GF-D8 (cell line): ENCODE data around the gene TTC7B.

Source experiments
- DNase-seq: peaks from one replicate; lab custom pipeline; 2025; lab: John Stamatoyannopoulos, UW

The TTC7B gene

DNA sequence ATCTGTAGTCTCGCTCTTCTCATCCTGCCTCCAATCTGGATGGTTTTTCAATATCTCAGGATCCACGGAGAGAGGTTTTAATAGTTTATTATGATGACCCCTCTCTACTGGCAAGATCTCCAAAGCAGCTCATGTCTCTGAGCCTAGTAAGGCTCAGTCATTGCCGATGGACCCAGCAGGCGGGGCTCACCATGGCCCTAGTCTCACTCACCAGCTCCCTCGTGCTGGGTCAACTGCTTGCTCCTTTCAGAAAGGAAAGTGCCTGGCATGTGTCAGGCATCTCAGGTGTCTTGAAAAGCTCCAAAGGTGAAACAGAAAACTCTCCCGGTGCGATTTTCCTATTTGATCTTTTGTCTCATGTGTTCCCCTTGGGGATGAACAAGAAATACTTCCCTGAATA, 240.4 kb downstream of the TTC7B start:
- DNase-seq: no peak

GRCh38 chr14:90575336-90575735, 240.9 kb downstream of the TTC7B start:
- DNase-seq: no peak

DNA sequence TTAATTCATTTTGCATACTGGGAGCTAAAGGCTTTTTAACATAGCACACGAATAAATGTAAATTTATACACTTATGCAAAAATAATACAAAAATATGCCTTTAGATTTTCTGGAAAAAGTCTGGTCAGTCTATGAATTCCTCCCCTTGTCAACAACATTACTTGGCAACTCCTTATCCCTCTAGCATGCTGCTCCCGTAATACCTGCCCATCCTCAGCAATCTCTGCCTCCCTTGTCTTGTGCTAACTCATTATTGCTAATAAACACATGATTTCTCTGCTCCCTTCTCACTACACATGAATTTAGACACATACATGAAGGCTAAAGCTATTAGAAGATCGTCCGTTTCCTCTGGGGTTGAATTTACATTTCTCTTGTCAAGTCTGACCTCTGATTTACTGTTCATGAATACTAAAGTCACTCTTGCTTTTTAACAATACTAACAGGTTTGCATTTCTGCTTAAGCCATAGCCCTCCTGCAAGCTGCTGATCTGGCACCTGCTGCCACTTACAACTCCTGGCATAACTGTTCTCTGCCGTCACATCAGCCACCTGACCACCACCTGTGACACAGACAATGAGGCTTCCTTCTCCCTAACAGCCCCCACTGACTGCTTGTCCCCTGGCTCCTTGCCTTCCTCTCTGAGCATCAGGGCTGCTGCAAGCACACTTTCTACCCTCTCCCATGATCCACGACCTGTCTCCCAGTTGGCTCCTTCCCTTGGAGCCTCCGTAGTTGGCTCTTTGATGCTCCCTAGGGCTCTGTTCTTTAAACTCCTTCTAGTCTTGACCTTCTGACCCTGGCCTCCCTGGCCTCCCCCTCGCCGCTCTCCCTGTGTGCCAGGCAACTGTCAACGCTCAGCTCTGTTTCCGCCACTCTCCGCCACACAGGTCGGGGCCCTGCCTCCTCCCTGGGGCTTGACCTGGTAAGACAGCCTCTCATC, 241.8 kb downstream of the TTC7B start:
- no peak for DNase-seq

GRCh38 chr14:90573385-90574105, 242.7 kb downstream of the TTC7B start:
- DNase-seq: no peak

GRCh38 chr14:90572441-90573150, 243.6 kb downstream of the TTC7B start:
- DNase-seq: no peak

DNA sequence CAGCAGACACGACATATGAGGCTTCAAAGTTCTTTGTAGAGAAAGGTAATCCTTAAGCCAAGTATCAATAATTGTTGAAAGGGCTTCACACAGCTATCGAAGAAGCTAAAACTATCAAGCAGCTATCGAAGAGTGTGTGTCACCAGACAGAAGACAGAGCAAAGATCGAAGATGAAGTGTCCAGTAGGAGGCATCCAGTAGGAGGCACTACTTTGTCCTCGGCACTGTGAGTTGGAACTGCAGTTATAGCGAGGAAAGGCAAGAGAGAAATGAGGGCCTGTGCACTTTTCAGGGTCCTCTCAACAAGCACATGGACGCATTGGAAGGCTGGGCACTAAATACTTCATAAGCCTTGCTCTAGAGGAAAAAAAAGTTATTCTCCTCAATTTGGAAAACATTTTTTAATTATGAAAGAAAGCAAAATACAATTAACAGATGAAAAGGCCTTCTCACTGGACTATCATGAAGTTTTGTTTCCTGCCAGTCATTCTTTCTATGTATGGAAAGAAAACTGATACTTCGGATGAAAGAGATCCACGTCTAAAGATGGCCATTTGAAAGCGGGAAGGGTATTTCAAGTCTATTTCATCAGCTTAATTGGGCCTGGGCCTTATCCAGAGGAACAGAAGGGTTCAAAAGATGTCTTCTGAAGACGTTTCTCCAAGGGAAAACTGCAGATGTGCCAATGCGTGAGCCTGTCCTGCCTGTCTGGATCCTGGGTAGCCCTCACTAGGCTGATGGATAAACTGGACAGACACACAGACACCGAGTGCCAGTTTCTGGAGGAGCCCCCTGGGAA, 244.9 kb downstream of the TTC7B start:
- DNase-seq: no peak

DNA sequence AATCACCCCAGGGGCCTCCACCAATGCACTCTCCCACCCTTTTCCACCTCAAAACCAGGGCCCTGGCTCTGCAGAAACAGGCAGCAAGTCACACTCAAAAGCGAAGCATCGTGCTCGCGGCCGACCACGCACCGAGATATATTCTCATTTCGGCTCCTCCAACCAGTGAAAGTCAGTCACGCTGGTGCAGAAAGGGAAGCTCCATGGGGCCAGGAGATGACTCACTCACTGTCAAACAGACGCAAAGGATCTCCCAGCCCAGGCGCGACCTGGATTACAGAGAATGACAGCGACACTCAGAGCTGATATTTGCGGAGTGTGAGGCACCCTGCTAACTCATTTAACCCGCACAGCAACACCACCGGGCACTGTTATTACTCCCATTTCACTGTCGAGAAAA, 245.8 kb downstream of the TTC7B start:
- DNase-seq: no peak

DNA sequence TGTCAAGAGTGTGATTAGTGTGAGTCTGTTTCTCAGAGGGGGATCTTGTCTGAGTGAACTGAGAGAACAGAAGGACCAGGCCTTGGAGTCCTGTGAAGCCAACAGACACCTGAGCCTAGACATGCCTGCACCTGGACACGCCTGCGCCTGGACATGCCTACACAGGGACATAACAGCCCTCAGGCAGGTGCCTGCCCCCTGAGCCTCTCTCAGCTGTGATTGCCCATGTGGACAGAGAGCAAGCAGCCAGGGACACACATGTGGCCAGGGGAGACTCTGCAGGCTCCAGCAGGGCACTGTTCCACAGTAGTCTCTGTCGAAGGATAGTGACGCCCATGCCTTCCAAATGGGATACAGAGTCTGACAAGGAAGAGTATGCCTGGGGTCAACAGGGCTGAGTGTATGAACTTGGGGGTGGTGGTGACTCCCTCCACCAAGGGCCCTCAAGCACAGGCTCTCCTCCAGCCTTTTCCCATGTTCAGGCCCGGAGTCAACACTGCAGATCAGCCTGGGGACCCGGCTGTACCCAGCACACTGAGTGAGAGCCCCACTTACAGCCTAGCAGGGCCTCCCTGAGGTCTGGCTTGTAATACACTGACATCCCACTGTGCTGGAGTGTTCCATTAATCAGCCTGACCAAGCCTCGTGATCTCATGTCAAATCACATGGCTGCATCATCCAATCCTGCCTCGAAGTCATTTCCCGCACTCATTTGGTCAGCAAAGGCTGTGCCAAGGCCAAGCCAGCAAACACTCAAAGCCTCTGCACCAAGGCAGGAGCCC, 246.4 kb downstream of the TTC7B start:
- no peak for DNase-seq

DNA sequence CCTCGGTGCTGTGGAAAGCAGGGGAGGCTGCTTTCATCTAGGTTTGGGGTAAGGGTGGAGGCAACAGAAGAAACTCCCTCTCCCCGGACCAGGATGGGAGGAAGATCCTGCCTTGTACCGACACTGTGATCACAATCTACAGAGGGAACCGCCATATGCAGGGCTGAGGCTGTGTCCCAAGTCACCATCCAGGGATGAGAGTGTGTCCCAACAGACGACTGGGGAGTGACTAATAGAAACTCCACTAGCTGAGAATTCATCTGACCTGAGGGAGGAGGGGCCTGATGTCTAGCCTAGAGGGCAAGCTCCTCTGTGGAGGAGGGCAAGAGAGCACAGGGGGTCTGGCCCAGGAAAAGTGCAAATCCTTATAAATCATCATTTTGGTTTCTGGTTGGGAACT, 247.0 kb downstream of the TTC7B start:
- no peak for DNase-seq

GRCh38 chr14:90568405-90568804, 247.8 kb downstream of the TTC7B start:
- DNase-seq: no peak

GRCh38 chr14:90567991-90568390, 248.2 kb downstream of the TTC7B start:
- DNase-seq: no peak

DNA sequence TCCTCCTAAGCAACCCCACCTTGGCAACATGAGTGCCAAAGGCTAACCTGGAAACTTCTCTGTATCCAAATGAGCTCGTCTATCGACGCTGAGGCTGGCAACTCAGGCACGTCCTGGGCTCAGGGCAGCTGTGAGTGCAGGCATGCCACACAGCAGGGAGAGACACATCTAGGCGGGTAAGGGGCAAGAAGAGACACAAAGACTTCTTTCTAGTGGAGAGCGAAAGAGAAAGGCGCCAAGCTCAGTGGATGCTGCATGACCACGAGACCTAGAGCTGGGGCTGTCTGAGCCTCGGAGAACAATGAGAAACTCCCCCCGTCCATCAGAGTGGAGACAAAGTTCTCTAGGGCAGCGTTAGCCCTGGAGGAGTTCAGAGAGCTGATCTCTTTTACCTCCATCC, 249.0 kb downstream of the TTC7B start:
- DNase-seq: no peak

DNA sequence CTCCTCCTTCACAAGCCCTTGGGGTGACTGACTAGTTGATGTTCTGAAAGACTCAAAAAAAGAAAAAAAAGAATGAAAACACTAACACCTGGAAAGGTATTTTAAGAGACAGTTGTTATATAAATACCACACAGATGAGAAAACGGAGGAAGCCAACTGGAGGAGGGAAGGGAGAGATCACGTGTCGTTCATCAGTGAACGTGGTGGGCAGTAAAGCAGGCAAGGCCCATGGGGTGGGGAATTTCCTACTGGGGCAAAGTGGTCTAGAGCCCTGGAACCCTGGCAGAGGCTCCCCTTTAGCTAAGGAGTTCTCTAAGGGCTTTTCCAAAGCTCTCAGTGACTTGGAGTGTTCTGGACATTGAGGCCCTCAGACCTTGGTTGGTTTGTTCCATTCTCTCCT, 249.7 kb downstream of the TTC7B start:
- DNase-seq: no peak

GRCh38 chr14:90564496-90564895, 251.7 kb downstream of the TTC7B start:
- DNase-seq: no peak

DNA sequence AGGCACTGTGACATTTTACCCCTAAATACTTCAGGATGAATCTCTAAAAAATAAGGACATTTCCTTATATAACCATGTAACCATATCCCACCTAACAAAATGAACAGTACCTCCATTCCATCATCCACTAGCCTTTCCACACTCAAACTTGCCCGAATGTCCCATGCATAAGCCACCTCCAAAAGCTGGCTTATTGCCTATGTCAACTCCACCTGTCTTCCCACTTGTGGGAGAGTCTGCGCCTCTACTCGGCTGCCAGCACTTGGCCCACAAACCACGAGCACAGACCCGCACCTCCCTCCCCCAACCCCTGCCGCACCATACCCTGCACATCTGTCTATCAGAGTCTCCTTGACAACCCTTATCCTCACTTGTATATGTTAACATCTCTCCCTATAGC, 253.6 kb downstream of the TTC7B start:
- no peak for DNase-seq

DNA sequence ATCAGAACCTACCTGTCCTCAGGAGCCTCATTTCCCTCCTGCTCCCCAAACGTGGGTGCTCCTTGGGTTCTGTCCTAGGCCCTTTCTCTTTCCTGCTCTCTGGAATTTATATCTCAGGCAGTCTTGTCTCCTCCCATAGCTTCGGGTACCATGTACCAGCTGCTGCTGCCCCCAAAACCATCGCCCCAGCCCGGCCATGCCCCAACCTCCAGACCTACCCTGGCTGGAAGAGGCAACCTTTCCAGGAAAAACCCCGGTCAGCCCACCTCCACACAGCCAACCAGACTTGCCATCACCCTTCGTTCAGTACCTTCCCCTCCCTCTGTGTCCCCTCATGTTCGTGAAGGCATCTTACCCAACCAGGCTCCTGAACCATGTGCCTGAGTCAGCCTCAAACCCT, 254.3 kb downstream of the TTC7B start:
- no peak for DNase-seq

- no peak for DNase-seq
Measured at GRCh38 chr14:90560991-90561390, 255.2 kb downstream of the TTC7B start.

DNA sequence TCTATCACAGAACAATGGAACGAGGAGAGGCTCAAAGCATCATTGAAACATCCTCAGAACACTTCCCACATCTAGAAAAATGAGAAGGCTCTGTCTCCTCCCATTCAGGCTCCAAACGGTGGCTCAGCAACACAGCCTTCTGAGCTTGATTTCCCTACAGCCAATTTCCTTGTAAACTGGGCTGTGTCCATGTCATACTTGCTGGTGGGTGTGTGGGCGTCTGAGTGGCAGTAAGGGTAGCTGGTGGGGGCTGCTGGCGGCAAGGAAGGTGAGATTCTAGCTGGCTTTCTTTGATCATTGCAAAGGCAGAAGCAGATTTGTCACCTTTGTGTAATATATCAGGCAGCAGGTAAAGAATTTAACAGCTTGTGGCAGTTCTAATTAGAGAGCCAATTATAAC, 255.7 kb downstream of the TTC7B start:
- no peak for DNase-seq

DNA sequence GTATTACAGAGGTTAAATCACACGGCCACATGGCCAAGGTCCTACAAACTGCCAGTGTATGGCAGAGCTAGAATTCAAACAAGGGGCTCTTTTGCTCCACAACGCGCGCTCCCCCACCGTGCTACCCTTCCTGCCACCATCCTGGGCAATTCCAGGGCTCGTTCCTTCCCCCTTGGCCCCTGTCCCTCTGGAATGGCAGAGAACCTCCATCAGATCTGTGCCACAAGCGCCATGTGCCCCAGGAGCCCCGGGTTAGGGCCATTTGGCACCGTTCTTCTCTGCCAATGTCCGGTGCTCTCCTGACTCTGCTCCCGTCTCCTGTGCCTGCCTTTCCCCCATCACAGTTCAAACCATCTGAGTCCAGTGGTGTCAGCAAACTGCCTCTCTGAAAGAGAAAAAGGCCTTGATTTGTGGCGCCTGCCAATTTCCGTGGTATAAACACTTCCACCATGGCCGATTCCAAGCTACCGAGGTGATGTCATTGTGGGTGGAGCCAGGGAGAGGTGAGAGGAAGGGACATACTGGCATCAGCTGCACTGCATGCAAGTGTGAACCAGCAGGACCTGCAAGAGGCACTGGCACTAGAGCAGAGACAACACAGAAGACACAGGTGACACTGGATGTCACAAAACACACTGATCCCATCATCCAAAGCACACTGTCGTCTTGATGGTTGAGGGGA, 256.3 kb downstream of the TTC7B start:
- no peak for DNase-seq

DNA sequence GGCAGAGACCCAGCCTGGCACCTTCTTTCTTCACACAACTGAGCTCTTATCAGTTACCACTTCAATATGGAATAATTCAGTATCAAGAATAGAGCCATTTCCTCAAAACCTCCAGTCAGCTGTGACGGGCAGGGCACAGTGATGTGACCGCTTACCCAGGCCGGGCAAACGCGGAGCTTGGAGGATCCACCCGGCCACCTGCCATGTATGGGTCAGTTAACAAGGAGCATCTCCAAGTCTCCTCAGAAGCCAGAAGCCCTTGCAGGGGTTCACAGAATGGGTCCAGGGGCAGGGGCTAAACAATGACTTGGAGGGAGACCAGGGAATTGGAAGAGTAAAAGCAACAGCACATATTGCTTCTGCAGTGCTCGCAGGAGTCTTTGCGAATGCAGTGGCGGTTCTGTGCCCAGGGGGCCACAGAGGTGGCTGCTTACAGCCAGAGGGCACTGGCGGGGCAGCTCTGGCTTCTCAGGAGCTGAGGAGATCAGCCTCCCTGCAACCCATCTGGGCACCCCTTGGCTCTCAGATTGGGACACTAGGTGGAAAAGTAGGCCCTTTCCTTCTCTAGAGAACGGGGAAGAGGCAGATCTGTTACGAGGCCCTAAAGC, 257.1 kb downstream of the TTC7B start:
- no peak for DNase-seq
